SU-DHL-6 (cell line): ENCODE measurements around the gene ZNF324.

Experiments used
- H2AFZ ChIP-seq: fragments of 200-600 bp; sonication (generic); 2 replicates; pipeline ENCODE4 v1.6.1; 2014; ENCODE audit warnings: low read depth, mild to moderate bottlenecking, moderate library complexity, mixed read lengths, antibody characterized with exemption, low read length; ENCODE audit not compliant: severe bottlenecking
- H3F3A ChIP-seq: fragments of 200-600 bp; shearing (Covaris generic); 2 replicates; pipeline ENCODE4 v1.6.0; 2016; ENCODE audit warnings: antibody characterized with exemption, mild to moderate bottlenecking; ENCODE audit not compliant: insufficient read depth
- H3K27ac ChIP-seq: fragments of 200-600 bp; sonication (generic); 2 replicates; pipeline ENCODE4 v1.5.1; 2016; ENCODE audit warnings: low read depth, mild to moderate bottlenecking, low read length, moderate library complexity, mixed read lengths
- H3K27me3 ChIP-seq: fragments of 200-600 bp; sonication (generic), shearing (Covaris generic); 2 replicates; pipeline ENCODE4 v1.6.0; 2014; ENCODE audit warnings: mild to moderate bottlenecking, low read length
- H3K36me3 ChIP-seq: fragments of 200-600 bp; sonication (generic); 2 replicates; pipeline ENCODE4 v1.6.1; 2014; ENCODE audit warnings: mild to moderate bottlenecking, low read length, mixed read lengths
- H3K4me2 ChIP-seq: fragments of 300-600, 200-600 bp; shearing (Covaris generic), sonication (generic); 2 replicates; pipeline ENCODE4 v1.6.0; 2014; ENCODE audit warnings: low read length, low read depth, mild to moderate bottlenecking; ENCODE audit not compliant: poor library complexity, severe bottlenecking
- H3K4me3 ChIP-seq: fragments of 200-600 bp; sonication (generic); 2 replicates; pipeline ENCODE4 v1.5.1; 2014; ENCODE audit warnings: antibody characterized with exemption, low read length, mild to moderate bottlenecking, mixed read lengths; ENCODE audit not compliant: insufficient read depth, poor library complexity, severe bottlenecking
- H3K79me2 ChIP-seq: fragments of 200-600 bp; sonication (generic); 2 replicates; pipeline ENCODE4 v1.6.1; 2014; ENCODE audit warnings: mild to moderate bottlenecking, low read length, moderate library complexity; ENCODE audit not compliant: insufficient read depth
- H3K9ac ChIP-seq: fragments of 200-600 bp; sonication (generic); 2 replicates; pipeline ENCODE4 v1.7.0; 2014; ENCODE audit warnings: mild to moderate bottlenecking, low read length
- H3K9me2 ChIP-seq: fragments of 200-600 bp; sonication (generic); replicated peaks from 2 replicates; pipeline ENCODE4 v1.6.1; 2014; ENCODE audit warnings: low read length; ENCODE audit not compliant: insufficient read depth
- H3K9me3 ChIP-seq: fragments of 200-600 bp; sonication (generic); 2 replicates; pipeline ENCODE4 v1.6.1; 2014; ENCODE audit warnings: low read length, mixed read lengths; ENCODE audit not compliant: insufficient read depth
- H4K20me1 ChIP-seq: fragments of 200-600 bp; sonication (generic); 2 replicates; pipeline ENCODE4 v1.6.1; 2014; ENCODE audit warnings: low read depth, mild to moderate bottlenecking, antibody characterized with exemption, low read length, moderate library complexity, mixed read lengths
- EZH2phosphoT487 ChIP-seq: fragments of 200-600 bp; sonication (generic), shearing (Covaris generic); conservative IDR thresholded peaks from 2 replicates; pipeline ENCODE4 v1.6.1; 2018; ENCODE audit warnings: mild to moderate bottlenecking, antibody characterized with exemption, low read length, moderate library complexity, mixed read lengths
- TF ChIP-seq, protein P1 (sequence below): fragments of 200-600 bp; sonication (generic); IDR thresholded peaks from one replicate; pipeline ENCODE4 v1.5.1; 2017; ENCODE audit warnings: antibody characterized with exemption, mild to moderate bottlenecking, low read length, moderate library complexity; ENCODE audit not compliant: insufficient read depth, poor library complexity, severe bottlenecking

Gene ZNF324

GRCh38 chr19:58519087-58519354 lies 52.1 kb downstream of the ZNF324 start:
- Histone ChIP-seq H3K4me2 (peak overlapping the region; percentile 85), H3K36me3 (no peaks in the 10 kb centered on the region), H3K79me2 (peaks cover 15% of the 10 kb centered on the region), H3K27me3 (no peaks in the 10 kb centered on the region), H2AFZ (peak overlapping the region; percentile 37), H3K9me2 (no peaks in the 10 kb centered on the region), H3K27ac (peak overlapping the region; percentile 84), H3F3A (peaks cover 16% of the 10 kb centered on the region), H3K9me3 (no peaks in the 10 kb centered on the region), H4K20me1 (no peaks in the 10 kb centered on the region), H3K4me3 (peak overlapping the region; percentile 73), H3K9ac (peak overlapping the region; percentile 96)
- no peak for TF ChIP-seq EZH2phosphoT487
- TF ChIP-seq, protein P1, sequence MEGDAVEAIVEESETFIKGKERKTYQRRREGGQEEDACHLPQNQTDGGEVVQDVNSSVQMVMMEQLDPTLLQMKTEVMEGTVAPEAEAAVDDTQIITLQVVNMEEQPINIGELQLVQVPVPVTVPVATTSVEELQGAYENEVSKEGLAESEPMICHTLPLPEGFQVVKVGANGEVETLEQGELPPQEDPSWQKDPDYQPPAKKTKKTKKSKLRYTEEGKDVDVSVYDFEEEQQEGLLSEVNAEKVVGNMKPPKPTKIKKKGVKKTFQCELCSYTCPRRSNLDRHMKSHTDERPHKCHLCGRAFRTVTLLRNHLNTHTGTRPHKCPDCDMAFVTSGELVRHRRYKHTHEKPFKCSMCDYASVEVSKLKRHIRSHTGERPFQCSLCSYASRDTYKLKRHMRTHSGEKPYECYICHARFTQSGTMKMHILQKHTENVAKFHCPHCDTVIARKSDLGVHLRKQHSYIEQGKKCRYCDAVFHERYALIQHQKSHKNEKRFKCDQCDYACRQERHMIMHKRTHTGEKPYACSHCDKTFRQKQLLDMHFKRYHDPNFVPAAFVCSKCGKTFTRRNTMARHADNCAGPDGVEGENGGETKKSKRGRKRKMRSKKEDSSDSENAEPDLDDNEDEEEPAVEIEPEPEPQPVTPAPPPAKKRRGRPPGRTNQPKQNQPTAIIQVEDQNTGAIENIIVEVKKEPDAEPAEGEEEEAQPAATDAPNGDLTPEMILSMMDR: no peak

- Histone ChIP-seq H3K79me2 (peaks cover 11% of the 10 kb centered on the region), H3K27me3 (no peaks in the 10 kb centered on the region), H3K9ac (peak within 1 kb of the TSS; percentile 96), H3K27ac (peak within 1 kb of the TSS; percentile 84), H3K4me2 (peak within 1 kb of the TSS; percentile 85), H4K20me1 (no peaks in the 10 kb centered on the region), H3K4me3 (peak within 1 kb of the TSS; percentile 73), H3F3A (peaks cover 16% of the 10 kb centered on the region), H3K36me3 (no peaks in the 10 kb centered on the region), H3K9me3 (no peaks in the 10 kb centered on the region), H3K9me2 (no peaks in the 10 kb centered on the region), H2AFZ (peak within 1 kb of the TSS; percentile 72)
- TF ChIP-seq, protein P1: peak; percentile 61
- TF ChIP-seq EZH2phosphoT487: no peak
These were observed 52.7 kb downstream of the ZNF324 start, which contains the start of gene ZBTB45 for GRCh38 chr19:58519355-58520256. Gene ZBTB45, minus strand, starts transcription at chr19:58519810. Its CDS starts 2,137 bp downstream, at chr19:58517673.

DNA sequence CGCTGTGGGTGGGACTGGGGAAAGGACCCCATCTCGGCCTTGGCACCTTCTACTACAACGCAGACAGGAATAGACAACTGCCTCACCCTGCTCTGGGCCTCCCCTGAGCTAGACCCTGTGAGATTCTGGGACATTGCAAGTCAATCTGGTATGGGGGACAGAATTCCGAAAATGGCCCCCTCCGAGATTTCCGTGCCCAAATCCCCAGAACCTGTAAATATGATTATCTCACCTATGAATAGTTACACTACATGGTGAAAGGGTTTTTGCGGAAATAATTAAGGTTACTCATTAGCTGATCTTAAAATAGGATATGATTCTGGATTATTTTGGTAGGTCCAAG lies 53.3 kb downstream of the ZNF324 start:
- H3K36me3 ChIP-seq: no peaks in the 10 kb centered on the region
- no peaks in the 10 kb centered on the region for H3K9me2 ChIP-seq
- peak overlapping the region; percentile 96 for H3K9ac ChIP-seq
- H3K27me3 ChIP-seq: no peaks in the 10 kb centered on the region
- peaks cover 16% of the 10 kb centered on the region for H3F3A ChIP-seq
- TF ChIP-seq, protein P1: no peak
- no peak for TF ChIP-seq EZH2phosphoT487
- no peaks in the 10 kb centered on the region for H3K9me3 ChIP-seq
- H2AFZ ChIP-seq: peak overlapping the region; percentile 72
- peaks cover 7% of the 10 kb centered on the region; the same call in 1 of the 2 replicates for H3K79me2 ChIP-seq
- H3K27ac ChIP-seq: peak overlapping the region; percentile 84
- no peaks in the 10 kb centered on the region for H4K20me1 ChIP-seq
- peak overlapping the region; percentile 85 for H3K4me2 ChIP-seq
- peak overlapping the region; percentile 73 for H3K4me3 ChIP-seq
